ENCODE measurements around the gene RASA1.

Gene RASA1

DNA sequence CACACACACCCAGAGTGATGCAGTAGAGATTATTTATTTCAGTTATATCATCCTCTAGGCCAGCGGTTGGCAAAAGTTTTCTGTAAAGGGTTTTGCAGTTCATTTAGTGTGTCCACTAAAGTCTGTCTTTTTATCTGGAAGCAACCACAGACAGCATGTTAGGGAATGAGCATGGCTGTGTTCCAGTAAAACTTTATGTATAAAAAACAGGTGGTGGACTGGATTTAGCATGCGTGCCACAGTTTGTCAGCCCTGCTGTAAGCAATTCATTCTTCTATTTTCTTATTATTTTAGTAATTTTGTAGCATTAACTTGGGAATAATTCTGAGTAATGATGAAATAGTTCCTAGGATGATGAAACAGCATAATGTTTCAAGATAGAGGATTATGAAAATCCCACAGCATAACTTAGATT, 93.4 kb downstream of the RASA1 start:
- no peak for DNase-seq (ENCODE audit: low read depth in 2 of 2)

DNA sequence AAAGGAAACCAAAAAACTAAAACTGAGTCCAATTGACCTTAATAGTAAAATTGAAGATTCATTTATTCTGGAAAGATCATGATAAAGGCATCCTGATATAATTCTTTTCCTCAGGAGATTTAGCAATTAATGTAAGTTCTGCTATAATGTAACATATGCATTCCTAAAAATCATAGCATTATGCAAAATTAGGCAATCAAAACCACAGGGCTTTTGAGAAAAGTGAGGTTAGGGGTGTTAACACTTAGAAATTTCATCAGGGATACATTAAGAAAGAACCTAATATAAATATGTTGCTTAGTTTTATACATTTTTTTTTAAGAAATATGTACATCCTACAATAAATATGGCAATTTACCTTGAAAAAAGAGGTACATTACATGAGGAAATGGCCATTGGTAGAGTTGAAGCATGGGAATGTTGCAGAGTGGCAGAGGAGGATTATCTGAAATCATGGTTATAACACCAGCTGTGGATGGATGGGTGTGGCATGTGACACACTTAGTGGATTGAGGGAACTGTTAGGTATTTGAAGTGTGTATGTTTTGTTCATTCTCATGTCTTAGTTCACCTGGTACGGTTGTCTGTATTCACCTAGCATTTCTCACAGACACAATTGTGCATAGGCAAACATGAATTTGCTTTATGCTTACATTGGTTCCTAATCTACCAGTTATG, 94.0 kb downstream of the RASA1 start:
- no peak for DNase-seq (ENCODE audit: low read depth in 2 of 2)

- no peak for DNase-seq (ENCODE audit: low read depth in 2 of 2)
Observed at GRCh38 chr5:87367243-87367642, 99.6 kb downstream of the RASA1 start.

- no peak for DNase-seq (ENCODE audit: low read depth in 2 of 2)
Observed at GRCh38 chr5:87368601-87369000, 100.9 kb downstream of the RASA1 start.

- DNase-seq (ENCODE audit: low read depth in 2 of 2) = no peak
Observed at GRCh38 chr5:87369431-87369830, 101.7 kb downstream of the RASA1 start.

DNA sequence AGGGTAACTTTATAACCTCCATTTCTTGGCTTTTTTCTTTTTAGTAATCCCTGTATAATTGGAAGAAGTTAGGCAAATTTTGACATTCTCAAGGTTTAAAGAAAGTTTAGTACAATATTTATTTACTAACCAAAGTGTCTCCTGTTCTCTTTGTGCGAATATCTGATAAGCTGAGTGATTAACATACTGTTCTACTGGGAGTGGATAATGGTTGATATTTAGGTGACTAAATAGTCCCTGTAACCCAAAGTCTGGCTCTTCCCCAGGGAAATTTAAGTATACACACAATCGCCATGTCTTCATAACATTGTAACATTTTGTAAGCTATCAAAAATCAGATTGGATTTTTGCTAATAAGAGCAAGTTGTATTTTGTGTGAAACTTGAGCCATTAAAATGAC, 105.0 kb downstream of the RASA1 start:
- no peak for DNase-seq (ENCODE audit: low read depth in 2 of 2)

DNA sequence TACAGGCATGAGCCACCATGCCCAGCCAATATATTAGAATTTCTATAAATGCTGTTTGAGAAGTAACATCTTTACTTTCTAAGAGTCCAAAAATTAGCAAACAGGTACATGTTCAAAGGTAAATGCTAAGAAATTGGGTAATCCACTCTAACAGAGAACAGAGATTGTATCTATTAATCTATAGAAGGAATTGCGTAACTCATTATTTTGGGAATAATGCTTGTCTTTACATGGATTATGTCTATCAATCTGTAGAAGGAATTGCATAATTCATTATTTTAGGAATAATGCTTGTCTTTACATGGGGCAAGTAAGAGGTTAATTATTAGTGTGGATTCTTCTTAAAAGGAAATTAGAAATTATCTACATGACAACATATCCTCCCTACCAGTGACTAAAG, 114.5 kb downstream of the RASA1 start:
- DNase-seq (ENCODE audit: low read depth in 2 of 2) = no peak

GRCh38 chr5:87383216-87383615, 115.5 kb downstream of the RASA1 start:
- no peak for DNase-seq (ENCODE audit: low read depth in 2 of 2)

GRCh38 chr5:87385802-87386201, 118.1 kb downstream of the RASA1 start:
- DNase-seq (ENCODE audit: low read depth in 2 of 2) = no peak

- DNase-seq (ENCODE audit: low read depth in 2 of 2) = no peak
Observed at GRCh38 chr5:87388129-87388528, 120.4 kb downstream of the RASA1 start.

DNA sequence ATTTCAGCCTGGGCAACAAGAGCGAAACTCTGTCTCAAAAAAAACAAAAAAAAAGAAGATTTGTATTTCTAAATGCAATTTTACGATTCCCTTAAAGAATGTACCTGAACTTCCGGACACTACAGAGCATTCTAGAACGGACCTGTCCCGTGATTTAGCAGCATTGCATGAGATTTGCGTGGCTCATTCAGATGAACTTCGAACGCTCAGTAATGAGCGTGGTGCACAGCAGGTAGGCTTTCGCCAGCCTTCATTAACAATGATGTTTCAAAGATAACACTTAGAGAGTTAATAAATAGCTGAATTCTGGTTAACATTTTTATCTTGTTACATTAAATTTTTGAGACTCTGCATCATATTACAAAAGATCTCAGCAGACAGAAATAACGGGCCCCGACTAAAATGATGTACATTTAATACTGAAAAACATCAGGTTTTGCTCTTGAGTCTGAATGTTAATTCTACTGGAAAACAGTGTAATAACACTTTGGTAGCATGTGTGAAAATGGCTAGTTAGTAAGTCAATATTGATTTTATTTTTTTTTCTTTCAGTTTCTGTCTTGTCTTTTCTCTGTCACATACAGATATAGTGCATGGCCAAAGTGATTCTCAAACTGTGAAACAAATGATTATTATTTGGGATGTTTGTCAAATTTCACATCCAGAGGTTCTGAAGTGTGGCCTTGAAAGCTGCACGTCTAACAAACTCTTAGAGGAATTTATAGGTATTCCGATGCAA, 121.8 kb downstream of the RASA1 start:
- DNase-seq (ENCODE audit: low read depth in 2 of 2) = no peak

DNA sequence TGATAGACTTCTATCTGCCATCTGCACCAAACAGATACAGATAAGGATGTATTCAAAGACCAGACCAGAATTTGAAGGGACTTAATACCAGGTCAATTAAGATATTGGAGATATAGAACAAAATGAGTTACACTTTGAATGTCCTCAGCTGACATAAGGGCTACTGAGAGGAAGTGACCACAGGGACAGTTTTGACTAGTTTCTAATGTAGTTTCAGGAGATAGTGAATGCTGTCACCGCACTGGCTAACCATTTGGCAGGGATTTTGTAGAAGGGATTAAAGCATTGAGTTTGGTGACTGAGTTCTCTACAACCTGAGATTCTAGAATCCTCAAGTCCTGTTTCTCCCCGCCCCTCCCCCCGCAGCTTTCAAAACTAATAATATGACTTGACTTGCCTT, 122.4 kb downstream of the RASA1 start:
- no peak for DNase-seq (ENCODE audit: low read depth in 2 of 2)

DNA sequence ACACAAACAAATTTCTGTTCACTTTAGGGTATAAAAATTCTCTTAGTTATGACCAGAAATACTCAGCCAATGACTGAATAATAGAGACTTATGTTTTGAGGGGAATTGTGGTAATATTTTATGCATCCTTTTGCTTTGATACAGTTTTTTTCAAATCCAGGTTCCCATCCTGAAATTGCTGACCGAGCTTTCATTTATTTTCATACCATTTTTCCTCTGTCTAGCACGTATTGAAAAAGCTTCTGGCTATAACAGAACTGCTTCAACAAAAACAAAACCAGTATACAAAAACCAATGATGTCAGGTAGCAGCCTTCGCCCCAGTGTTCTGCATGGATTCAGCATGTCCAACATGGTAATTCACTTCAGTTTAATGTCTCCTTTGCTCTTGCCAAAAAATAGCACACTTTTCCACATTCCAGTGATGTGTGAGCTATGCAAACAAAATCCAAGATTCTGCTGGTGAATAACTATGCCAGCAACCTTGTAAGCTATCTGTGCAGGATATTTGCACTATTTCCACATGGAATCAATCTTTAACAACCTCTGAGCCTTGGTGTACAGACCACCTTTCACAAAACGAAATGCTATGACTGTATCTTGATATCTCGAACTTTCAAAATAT, 123.0 kb downstream of the RASA1 start:
- no peak for DNase-seq (ENCODE audit: low read depth in 2 of 2)

- DNase-seq (ENCODE audit: low read depth in 2 of 2) = no peak
Observed at GRCh38 chr5:87392170-87392569, 124.5 kb downstream of the RASA1 start.

DNA sequence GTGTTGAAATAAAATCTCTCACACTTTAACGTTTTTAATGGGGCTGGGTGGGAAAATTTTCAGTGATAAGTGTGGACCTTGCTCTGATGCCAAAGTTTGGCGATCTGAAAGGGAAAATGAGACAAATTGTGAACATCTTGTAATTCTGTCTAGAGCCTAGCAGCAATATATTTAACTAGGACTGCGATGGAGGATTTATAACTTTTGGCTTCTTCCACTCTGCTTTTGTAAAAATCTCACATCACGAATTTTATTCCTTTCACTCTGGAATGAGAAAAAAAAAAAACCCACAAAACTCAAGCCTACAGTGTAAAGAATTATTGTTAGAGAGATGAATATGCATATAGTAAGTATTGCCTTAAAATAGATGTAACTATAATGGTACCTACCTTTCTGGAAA, 125.1 kb downstream of the RASA1 start:
- no peak for DNase-seq (ENCODE audit: low read depth in 2 of 2)

GRCh38 chr5:87393331-87393730, 125.6 kb downstream of the RASA1 start:
- DNase-seq (ENCODE audit: low read depth in 2 of 2) = no peak

DNA sequence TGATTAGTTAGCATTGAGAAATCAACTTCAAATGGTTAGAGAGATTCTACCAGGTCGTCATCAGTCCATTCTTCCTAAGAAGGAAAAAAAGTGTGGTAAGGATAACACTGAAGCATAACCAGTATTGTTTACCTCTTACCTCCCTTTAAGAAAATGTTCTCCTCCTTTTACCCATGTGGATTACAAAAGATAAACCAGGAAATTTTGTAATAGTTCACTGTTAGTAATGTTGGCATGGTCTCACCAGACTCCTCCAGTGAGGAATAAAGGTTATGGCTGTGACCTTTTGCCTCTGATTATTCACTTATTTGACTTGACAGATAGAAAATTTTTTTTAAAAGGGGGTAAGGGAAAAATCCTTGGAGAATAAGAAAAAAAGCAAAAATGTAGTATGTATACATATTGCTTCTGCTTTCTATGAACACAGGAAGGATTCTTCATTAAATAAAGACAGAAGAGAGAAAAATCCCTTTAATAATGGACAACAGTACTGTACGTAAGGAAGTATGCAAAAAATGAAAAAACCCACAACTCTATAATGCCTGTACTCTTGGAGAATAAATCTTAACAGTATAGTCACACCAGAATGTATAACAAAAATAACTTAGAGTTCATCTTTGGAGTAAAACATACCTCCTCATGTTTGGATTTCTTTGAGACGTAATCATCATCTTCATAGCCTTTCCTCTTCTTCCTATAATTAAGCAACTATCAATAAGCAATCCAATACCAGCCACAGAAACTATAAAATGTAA, 126.9 kb downstream of the RASA1 start:
- DNase-seq (ENCODE audit: low read depth in 2 of 2) = no peak

- DNase-seq (ENCODE audit: low read depth in 2 of 2) = no peak
Observed at GRCh38 chr5:87398981-87399614, 131.4 kb downstream of the RASA1 start.

GRCh38 chr5:87399720-87400119, 132.0 kb downstream of the RASA1 start:
- DNase-seq (ENCODE audit: low read depth in 2 of 2) = no peak

DNA sequence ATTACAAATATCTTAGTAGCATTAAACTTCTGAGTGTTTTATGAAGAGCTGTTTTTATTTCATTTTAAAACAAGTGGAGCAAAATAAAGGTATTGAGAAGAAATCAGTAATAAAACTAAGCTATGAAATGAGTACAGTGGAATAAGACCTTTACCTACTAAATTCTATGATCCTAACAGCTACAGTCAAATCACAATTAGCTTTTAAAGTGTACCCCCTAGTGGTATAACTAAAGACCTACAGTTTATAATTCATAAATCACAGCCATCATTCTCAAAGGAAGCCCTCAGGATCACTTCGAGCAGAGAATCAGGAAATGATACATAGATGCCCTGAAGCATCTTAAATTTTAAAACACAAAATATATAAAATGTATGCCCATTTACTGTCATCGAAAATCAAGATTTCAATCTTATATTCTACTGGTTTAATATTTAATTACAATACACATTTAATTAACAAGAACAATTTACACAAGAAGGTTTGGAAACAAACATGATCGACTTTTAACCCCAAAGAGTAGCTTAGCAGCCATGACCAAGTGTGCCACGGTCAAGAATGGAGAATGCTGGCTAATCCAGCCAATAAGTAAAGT, 132.7 kb downstream of the RASA1 start:
- no peak for DNase-seq (ENCODE audit: low read depth in 2 of 2)

DNA sequence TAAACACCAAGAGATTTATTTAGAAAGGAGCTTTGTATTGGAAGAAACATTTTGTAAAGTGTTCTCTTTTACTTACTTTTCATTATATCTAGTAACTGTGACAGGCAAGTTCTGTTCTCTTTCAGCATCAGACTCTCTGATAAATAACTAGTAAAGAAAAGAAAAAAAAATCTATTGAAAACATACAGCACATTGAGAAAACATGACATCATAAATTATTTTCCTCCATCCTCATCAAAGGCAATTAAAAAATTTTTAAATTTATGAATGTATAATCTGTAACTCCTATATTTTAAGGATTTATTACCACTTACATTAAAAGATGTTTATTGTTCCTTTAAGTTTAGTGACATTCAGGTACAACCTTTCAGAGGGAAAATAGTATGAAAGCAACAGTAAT, 133.9 kb downstream of the RASA1 start:
- no peak for DNase-seq (ENCODE audit: low read depth in 2 of 2)

GRCh38 chr5:87403409-87403808, 135.7 kb downstream of the RASA1 start:
- DNase-seq (ENCODE audit: low read depth in 2 of 2) = no peak

Data from activated CD8-positive, alpha-beta memory T cell treated with anti-CD3 and anti-CD28 coated beads for 4 hours (primary cell).